H1 (cell line): ENCODE data around the gene LAMB3. TPM values are rescaled to one million over a fixed set of nuclear protein-coding genes. Genes with fewer than 3 reads are reported as not detected.

ENCODE experiments used
- ATF3 ChIP-seq: IDR thresholded peaks from 2 replicates; pipeline ENCODE4 v1.6.1; 2011; ENCODE audit warnings: low read depth, mild to moderate bottlenecking, low read length; ENCODE audit not compliant: insufficient read depth
- NANOG ChIP-seq: IDR thresholded peaks from 2 replicates; pipeline ENCODE4 v1.6.1; 2011; ENCODE audit warnings: low read length, low read depth, mild to moderate bottlenecking, inconsistent platforms; ENCODE audit not compliant: insufficient read depth, poor library complexity, severe bottlenecking
- RXRA ChIP-seq: IDR thresholded peaks from 2 replicates; pipeline ENCODE4 v1.6.1; 2011; ENCODE audit warnings: low read depth, mild to moderate bottlenecking, low read length, moderate library complexity; ENCODE audit not compliant: insufficient read depth
- polyA plus RNA-seq, 7 experiments: library from polyadenylated mRNA; depleted of rRNA in 3 of 7; stranded (reverse) in 5 of 7; unstranded in 2 of 7; fragments of >200 nt in 5 of 7; fragments of 200-250 nt in 2 of 7; gene quantifications; 1 replicate in 5 of 7; 2 replicates in 1 of 7; 4 replicates in 1 of 7; pipeline versions ENCODE4 v1.2.1 to v1.2.3, GENCODE V29; 2011 to 2013; ENCODE audit warnings: missing spikeins in 2 of 7, mixed read lengths in 2 of 7
- total RNA-seq: library from RNA; stranded (reverse); fragmentation: NEBNext Ultra II Directional; extraction: Animal tissue kit (Norgen Biotek cat#: 25700); gene quantifications from 2 replicates; pipeline ENCODE4 v1.2.1, GENCODE V29; 2021

LAMB3 gene
- total and polyA plus RNA-seq, 2 of the 8 experiments (the other 6 are each of a cell fraction or from before 2014, with no cell fraction given), result 0.45 to 0.50 TPM

GRCh38 chr1:209609791-209610630, 42.2 kb downstream of the LAMB3 start (continued):
- TF ChIP-seq ATF3, result no peak
- no peak for TF ChIP-seq NANOG
- no peak for TF ChIP-seq RXRA
- TF ChIP-seq, all 59 proteins: peak for 0
